CD14-positive monocyte (primary cell): ENCODE measurements around the gene GSDME. TPM values are rescaled to one million over a fixed set of nuclear protein-coding genes. Genes with fewer than 3 reads are reported as not detected.

Experiments used
- DNase-seq, 3 donors: peaks; one replicate each; pipeline ENCODE4 v3.0.0-alpha.2; 2011 to 2022
- H2AFZ ChIP-seq: 2 replicates; pipeline ENCODE4 v1.6.0; 2012; ENCODE audit warnings: mild to moderate bottlenecking, low read depth, low read length, inconsistent platforms; ENCODE audit not compliant: insufficient read depth, poor library complexity, severe bottlenecking
- H3K27ac ChIP-seq, 2 donors: 1 replicate in 1 of 2; 2 replicates in 1 of 2; pipeline ENCODE4 v1.5.1; 2012 to 2013; ENCODE audit warnings: low read length in 2 of 2, control low read depth in 1 of 2, inconsistent platforms in 1 of 2, low read depth in 1 of 2, mild to moderate bottlenecking in 1 of 2
- H3K27me3 ChIP-seq, 2 donors: one replicate each; pipeline versions ENCODE4 v1.6.0 to v1.6.1; 2011 to 2013; ENCODE audit warnings: low read length in 2 of 2; ENCODE audit not compliant: control insufficient read depth in 2 of 2, insufficient read depth in 2 of 2
- H3K36me3 ChIP-seq, 2 donors: replicated peaks in 1 of 2; 1 replicate in 1 of 2; 2 replicates in 1 of 2; pipeline versions ENCODE4 v1.5.1 to v1.6.1; 2012 to 2013; ENCODE audit warnings: low read length in 2 of 2, control low read depth in 1 of 2, inconsistent platforms in 1 of 2, mild to moderate bottlenecking in 1 of 2; ENCODE audit not compliant: insufficient read depth in 2 of 2, control insufficient read depth in 1 of 2
- H3K4me1 ChIP-seq, 2 donors: 1 replicate in 1 of 2; 2 replicates in 1 of 2; pipeline versions ENCODE4 v1.5.1 to v1.6.1; 2012 to 2013; ENCODE audit warnings: low read length in 2 of 2, control low read depth in 1 of 2, inconsistent platforms in 1 of 2, mild to moderate bottlenecking in 1 of 2, moderate library complexity in 1 of 2; ENCODE audit not compliant: insufficient read depth in 2 of 2, control insufficient read depth in 1 of 2
- H3K4me2 ChIP-seq: replicated peaks from 2 replicates; pipeline ENCODE3; 2012; ENCODE audit warnings: low read length, moderate library complexity, mild to moderate bottlenecking; ENCODE audit not compliant: poor library complexity, severe bottlenecking; ENCODE audit errors: extremely low read depth
- H3K4me3 ChIP-seq, 3 experiments: fragments of 200-600 bp in 1 of 3; sonication (generic) in 1 of 3; replicated peaks in 1 of 3; 1 replicate in 2 of 3; 2 replicates in 1 of 3; pipeline ENCODE4 v1.5.1; 2011 to 2013; ENCODE audit warnings: low read length in 3 of 3, mild to moderate bottlenecking in 3 of 3, control low read depth in 2 of 3, low read depth in 2 of 3, inconsistent platforms in 1 of 3, moderate library complexity in 1 of 3
- H3K79me2 ChIP-seq: 2 replicates; pipeline ENCODE4 v1.6.0; 2012; ENCODE audit warnings: mild to moderate bottlenecking, control low read depth, inconsistent platforms, low read length, moderate library complexity; ENCODE audit not compliant: insufficient read depth
- H3K9ac ChIP-seq: 2 replicates; pipeline ENCODE4 v1.6.0; 2017; ENCODE audit warnings: low read length, mild to moderate bottlenecking; ENCODE audit not compliant: insufficient read depth, poor library complexity, severe bottlenecking
- H3K9me3 ChIP-seq, 2 donors: replicated peaks in 1 of 2; 1 replicate in 1 of 2; 2 replicates in 1 of 2; pipeline versions ENCODE4 v1.5.1 to v1.6.1; 2012 to 2013; ENCODE audit warnings: low read length in 2 of 2, control low read depth in 1 of 2; ENCODE audit not compliant: control insufficient read depth in 1 of 2, insufficient read depth in 1 of 2
- H4K20me1 ChIP-seq: 2 replicates; pipeline ENCODE4 v1.6.0; 2012; ENCODE audit warnings: mild to moderate bottlenecking, low read length, control low read depth, moderate library complexity; ENCODE audit not compliant: insufficient read depth
- H3K27ac Mint-ChIP-seq, 7 donors: one replicate each; pipeline ENCODE4 v1.8.0; 2020; ENCODE audit warnings: mild to moderate bottlenecking in 7 of 7, mixed read lengths in 7 of 7, moderate library complexity in 6 of 7, inconsistent platforms in 2 of 7
- H3K27me3 Mint-ChIP-seq, 3 donors: one replicate each; pipeline ENCODE4 v1.8.0; 2021 to 2022; ENCODE audit warnings: low read depth in 3 of 3, mild to moderate bottlenecking in 3 of 3, mixed read lengths in 3 of 3, moderate library complexity in 3 of 3, inconsistent platforms in 1 of 3
- H3K36me3 Mint-ChIP-seq, 2 donors: one replicate each; pipeline ENCODE4 v1.8.0; 2020; ENCODE audit warnings: mixed read lengths in 2 of 2, inconsistent platforms in 1 of 2, mild to moderate bottlenecking in 1 of 2
- H3K4me1 Mint-ChIP-seq: one replicate; pipeline ENCODE4 v1.8.0; 2020; ENCODE audit warnings: mild to moderate bottlenecking, mixed read lengths
- H3K4me3 Mint-ChIP-seq, 2 donors: one replicate each; pipeline ENCODE4 v1.8.0; 2020; ENCODE audit warnings: mild to moderate bottlenecking in 2 of 2, mixed read lengths in 2 of 2, moderate library complexity in 1 of 2
- H3K9me3 Mint-ChIP-seq, 7 donors: one replicate each; pipeline ENCODE4 v1.8.0; 2020 to 2022; ENCODE audit warnings: mixed read lengths in 7 of 7, mild to moderate bottlenecking in 6 of 7, moderate library complexity in 6 of 7, inconsistent platforms in 2 of 7
- CTCF ChIP-seq: fragments of 200-600 bp; IDR thresholded peaks from one replicate; pipeline ENCODE4 v1.8.0; 2022; ENCODE audit warnings: antibody characterized with exemption, mild to moderate bottlenecking
- WGBS: methylation state at CpG from one replicate; pipeline ENCODE4 v1.1.5; 2013; ENCODE audit warnings: missing lambda C conversion rate; ENCODE audit not compliant: insufficient coverage; 5-methylcytosine and 5-hydroxymethylcytosine counted together
- intact Hi-C, 2 donors: fragments of 100-400 bp; cut with micrococcal nuclease; formaldehyde crosslinking; loops; one replicate each; pipeline versions ENCODE4 v1.15.0 to v1.15.1; 2023
- polyA plus RNA-seq, 3 donors: library from polyadenylated mRNA; depleted of rRNA in 1 of 3; unstranded in 2 of 3; stranded (reverse) in 1 of 3; fragments of 300-500 nt in 2 of 3; fragments of >200 nt in 1 of 3; fragmentation: Illumina TruSeq in 2 of 3; gene quantifications; 1 replicate in 2 of 3; 2 replicates in 1 of 3; pipeline ENCODE4 v1.2.3, GENCODE V29; 2012 to 2021

GSDME gene
- polyA plus RNA-seq, 3 donors, result 1.3 to 2.3 TPM; not detected in 1

- H3K27ac ChIP-seq, result no peak overlapping the region
- H3K79me2 ChIP-seq, result no peaks in the 10 kb centered on the region
- peaks cover 8% of the 10 kb centered on the region for H3K4me1 Mint-ChIP-seq
- H3K9ac ChIP-seq, result no peak overlapping the region
- H3K4me3 Mint-ChIP-seq, result no peak overlapping the region
- no peak overlapping the region for H2AFZ ChIP-seq
- no peaks in the 10 kb centered on the region for H3K27me3 ChIP-seq
- H3K4me3 ChIP-seq, result no peak overlapping the region
- H4K20me1 ChIP-seq, result no peaks in the 10 kb centered on the region
- no peak overlapping the region for H3K27ac Mint-ChIP-seq
- H3K4me2 ChIP-seq, result no peak overlapping the region
- no peak for DNase-seq
- H3K36me3 ChIP-seq, result no peaks in the 10 kb centered on the region
- peaks cover 5 to 8% (median 8%) of the 10 kb centered on the region in 3 donors for H3K27me3 Mint-ChIP-seq
- H3K9me3 ChIP-seq, result no peaks in the 10 kb centered on the region
- 100% methylated on average over 1 of the region's 9 CpGs for WGBS
- H3K9me3 Mint-ChIP-seq, result no peaks in the 10 kb centered on the region
- TF ChIP-seq CTCF, result no peak
- intact Hi-C loops, result no loop called here
- no peaks in the 10 kb centered on the region for H3K36me3 Mint-ChIP-seq
- H3K4me1 ChIP-seq, result peaks cover 3 to 6% of the 10 kb centered on the region in 2 donors
Measured at GRCh38 chr7:24700521-24701260, 56.6 kb downstream of the GSDME start.

- intact Hi-C loops, result no loop called here
- Histone ChIP-seq H3K4me3 (no peak overlapping the region), H4K20me1 (no peaks in the 10 kb centered on the region), H3K27me3 (no peaks in the 10 kb centered on the region), H2AFZ (no peak overlapping the region), H3K4me2 (no peak overlapping the region), H3K27ac (no peak overlapping the region), H3K9ac (no peak overlapping the region), H3K36me3 (no peaks in the 10 kb centered on the region), H3K79me2 (no peaks in the 10 kb centered on the region), H3K9me3 (no peaks in the 10 kb centered on the region), H3K4me1 (no peaks in the 10 kb centered on the region)
- no peak for TF ChIP-seq CTCF
- Mint-ChIP-seq H3K9me3 (peaks cover 0 to 1% (median 0%) of the 10 kb centered on the region in 7 donors), H3K4me3 (no peak overlapping the region), H3K36me3 (no peaks in the 10 kb centered on the region), H3K27ac (no peak overlapping the region), H3K27me3 (peaks cover 2 to 6% (median 4%) of the 10 kb centered on the region in 3 donors), H3K4me1 (no peaks in the 10 kb centered on the region)
- WGBS, result 80% methylated on average over 1 of the region's 7 CpGs
- DNase-seq, result no peak
Measured at GRCh38 chr7:24698531-24699266, 58.6 kb downstream of the GSDME start.
